ENCODE results near the gene VCL.

DNA sequence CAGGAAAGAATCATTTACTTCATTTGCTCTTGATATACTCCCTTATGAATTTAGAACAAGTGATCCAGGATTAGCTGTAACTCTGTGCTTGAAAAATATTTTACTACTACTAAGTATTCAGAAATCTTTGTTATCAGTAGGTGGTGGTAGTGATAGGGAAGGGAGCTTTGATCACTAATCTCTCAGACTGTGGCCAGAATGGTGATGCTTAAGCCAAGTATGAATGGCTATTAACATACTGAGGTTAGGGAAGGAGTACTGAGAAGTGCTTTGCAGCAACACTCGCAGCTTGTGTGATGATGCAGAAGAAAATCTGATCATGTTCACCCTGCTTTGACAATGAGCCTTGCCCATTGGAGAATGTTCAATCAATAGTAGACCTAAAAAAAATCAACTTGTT is 123.5 kb downstream of the VCL start:
- TF ChIP-seq CTCF (IDR thresholded peaks at IDR 0.05; ENCODE audit: low read depth, low read length, missing input control): no peak
- TF ChIP-seq RAD21 (IDR thresholded peaks at IDR 0.05): no peak
- no peak for TF ChIP-seq GABPA (IDR thresholded peaks at IDR 0.05 in 1 of 2, conservative IDR thresholded peaks at IDR 0.05 in 1 of 2)
- no peak for TF ChIP-seq JUND (IDR thresholded peaks at IDR 0.05)
- TF ChIP-seq TAF1 (conservative IDR thresholded peaks at IDR 0.05): no peak
- TF ChIP-seq, protein P1, sequence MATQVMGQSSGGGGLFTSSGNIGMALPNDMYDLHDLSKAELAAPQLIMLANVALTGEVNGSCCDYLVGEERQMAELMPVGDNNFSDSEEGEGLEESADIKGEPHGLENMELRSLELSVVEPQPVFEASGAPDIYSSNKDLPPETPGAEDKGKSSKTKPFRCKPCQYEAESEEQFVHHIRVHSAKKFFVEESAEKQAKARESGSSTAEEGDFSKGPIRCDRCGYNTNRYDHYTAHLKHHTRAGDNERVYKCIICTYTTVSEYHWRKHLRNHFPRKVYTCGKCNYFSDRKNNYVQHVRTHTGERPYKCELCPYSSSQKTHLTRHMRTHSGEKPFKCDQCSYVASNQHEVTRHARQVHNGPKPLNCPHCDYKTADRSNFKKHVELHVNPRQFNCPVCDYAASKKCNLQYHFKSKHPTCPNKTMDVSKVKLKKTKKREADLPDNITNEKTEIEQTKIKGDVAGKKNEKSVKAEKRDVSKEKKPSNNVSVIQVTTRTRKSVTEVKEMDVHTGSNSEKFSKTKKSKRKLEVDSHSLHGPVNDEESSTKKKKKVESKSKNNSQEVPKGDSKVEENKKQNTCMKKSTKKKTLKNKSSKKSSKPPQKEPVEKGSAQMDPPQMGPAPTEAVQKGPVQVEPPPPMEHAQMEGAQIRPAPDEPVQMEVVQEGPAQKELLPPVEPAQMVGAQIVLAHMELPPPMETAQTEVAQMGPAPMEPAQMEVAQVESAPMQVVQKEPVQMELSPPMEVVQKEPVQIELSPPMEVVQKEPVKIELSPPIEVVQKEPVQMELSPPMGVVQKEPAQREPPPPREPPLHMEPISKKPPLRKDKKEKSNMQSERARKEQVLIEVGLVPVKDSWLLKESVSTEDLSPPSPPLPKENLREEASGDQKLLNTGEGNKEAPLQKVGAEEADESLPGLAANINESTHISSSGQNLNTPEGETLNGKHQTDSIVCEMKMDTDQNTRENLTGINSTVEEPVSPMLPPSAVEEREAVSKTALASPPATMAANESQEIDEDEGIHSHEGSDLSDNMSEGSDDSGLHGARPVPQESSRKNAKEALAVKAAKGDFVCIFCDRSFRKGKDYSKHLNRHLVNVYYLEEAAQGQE (IDR thresholded peaks at IDR 0.05): no peak
- TF ChIP-seq ZBTB33 (IDR thresholded peaks at IDR 0.05): no peak
- TF ChIP-seq, protein P2, sequence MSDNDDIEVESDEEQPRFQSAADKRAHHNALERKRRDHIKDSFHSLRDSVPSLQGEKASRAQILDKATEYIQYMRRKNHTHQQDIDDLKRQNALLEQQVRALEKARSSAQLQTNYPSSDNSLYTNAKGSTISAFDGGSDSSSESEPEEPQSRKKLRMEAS (IDR thresholded peaks at IDR 0.05): no peak
- no peak for TF ChIP-seq YY1 (IDR thresholded peaks at IDR 0.05)
- no peak for TF ChIP-seq EGR1 (IDR thresholded peaks at IDR 0.05; ENCODE audit: low read depth in 2 of 2)
- TF ChIP-seq SP1 (IDR thresholded peaks at IDR 0.05): no peak
